Activated CD8-positive, alpha-beta memory T cell treated with anti-CD3 and anti-CD28 coated beads, Interleukin-2, amount 10 ng/mL, durations not matched to agents 7 days and 5 days (primary cell): ENCODE data around the gene TRIM31. TPM values are rescaled to one million over a fixed set of nuclear protein-coding genes. Genes with fewer than 3 reads are reported as not detected.
A peak's percentile ranks its signal among the peaks of the same experiment; 100 is the strongest.

Experiments used
- ATAC-seq: fragments of 150-1000 bp; cut with Tn5 transposase; one replicate; pipeline ENCODE4 v1.10.0; 2021; ENCODE audit warnings: moderate library complexity
- CTCF ChIA-PET: fragments of 350-600 bp; sonication (Branson Sonifier 250); formaldehyde crosslinking; loops from one replicate; lab custom pipeline; 2021; ENCODE audit warnings: antibody characterized with exemption; lab: Charles Lee
- DNase-seq: peaks from one replicate; pipeline ENCODE4 v3.0.0-alpha.2; 2020
- H3K27ac Mint-ChIP-seq: one replicate; pipeline ENCODE4 v1.8.0; 2021; ENCODE audit warnings: mild to moderate bottlenecking, mixed read lengths
- H3K27me3 Mint-ChIP-seq: one replicate; pipeline ENCODE4 v1.8.0; 2021; ENCODE audit warnings: mixed read lengths
- H3K36me3 Mint-ChIP-seq: one replicate; pipeline ENCODE4 v1.8.0; 2021; ENCODE audit warnings: mild to moderate bottlenecking, mixed read lengths
- H3K4me1 Mint-ChIP-seq: one replicate; pipeline ENCODE4 v1.8.0; 2021; ENCODE audit warnings: mixed read lengths
- H3K4me3 Mint-ChIP-seq: one replicate; pipeline ENCODE4 v1.8.0; 2021; ENCODE audit warnings: mild to moderate bottlenecking, moderate library complexity, mixed read lengths
- H3K9me3 Mint-ChIP-seq: one replicate; pipeline ENCODE4 v1.8.0; 2022; ENCODE audit warnings: low read depth, mixed read lengths
- total RNA-seq, 2 experiments: library from RNA; stranded (reverse); gene quantifications; one replicate each; pipeline ENCODE4 v1.2.3, GENCODE V29; 2021

TRIM31 gene
- total RNA-seq, 2 experiments from 2014 or later = not detected

GRCh38 chr6:30061858-30062458, 50.9 kb downstream of the TRIM31 start:
- peak overlapping the region; percentile 98 for H3K4me3 Mint-ChIP-seq
- no peaks in the 10 kb centered on the region for H3K27me3 Mint-ChIP-seq
- peaks cover 42% of the 10 kb centered on the region for H3K4me1 Mint-ChIP-seq

GRCh38 chr6:30061092-30061857, 51.6 kb downstream of the TRIM31 start, which contains the start of gene POLR1H:
POLR1H (plus strand) TSS chr6:30061265; CDS start chr6:30061525, 260 bp downstream.
- peak within 1 kb of the TSS; percentile 98 for H3K27ac Mint-ChIP-seq
- H3K27me3 Mint-ChIP-seq = no peaks in the 10 kb centered on the region
- H3K4me3 Mint-ChIP-seq = peak within 1 kb of the TSS; percentile 98
- peaks cover 27% of the 10 kb centered on the region for H3K36me3 Mint-ChIP-seq
- CTCF ChIA-PET = interaction anchor here (0.5 to 2.2 kb wide), 9 partner anchors 9 to 411 kb away, joined by 3 to 8 read pairs (median 5); no protein-coding TSS in a partner anchor
- DNase-seq (peak; percentile 94), ATAC-seq (peak; percentile 92)
- no peaks in the 10 kb centered on the region for H3K9me3 Mint-ChIP-seq
- peaks cover 41% of the 10 kb centered on the region for H3K4me1 Mint-ChIP-seq

More at GRCh38 chr6:30061858-30062458, 50.9 kb downstream of the TRIM31 start:
- CTCF ChIA-PET = interaction anchor here (1.1 to 1.6 kb wide), 3 partner anchors 9 to 391 kb away, joined by 3 to 5 read pairs (median 4); no protein-coding TSS in a partner anchor
- Mint-ChIP-seq H3K27ac (peak overlapping the region; percentile 98), H3K36me3 (peaks cover 27% of the 10 kb centered on the region), H3K9me3 (no peaks in the 10 kb centered on the region)
- DNase-seq = peak; percentile 82
- ATAC-seq = peak; percentile 54

DNA sequence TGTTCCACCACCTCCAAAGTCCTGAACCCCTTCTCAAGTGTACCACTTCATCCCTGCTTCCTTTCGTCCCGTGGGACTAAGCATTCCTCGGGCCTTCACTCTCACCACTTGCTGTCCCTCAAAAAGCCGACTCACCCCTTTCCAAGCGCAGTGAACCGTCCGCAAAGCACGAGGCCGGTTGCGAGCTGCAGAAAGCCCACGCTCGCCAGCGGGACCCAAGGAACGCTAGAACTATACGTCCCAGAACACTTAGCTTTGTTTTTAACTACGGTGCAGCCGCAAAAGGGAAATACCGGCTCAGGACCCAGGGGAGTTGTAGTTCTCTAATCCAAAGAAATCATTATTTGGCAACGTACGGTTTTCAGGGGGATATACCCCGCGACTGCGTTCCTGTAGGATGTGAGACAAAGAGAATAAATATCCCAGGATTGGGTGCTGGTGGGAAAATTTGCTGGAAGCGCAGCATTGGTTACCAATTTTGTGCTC, 52.2 kb downstream of the TRIM31 start:
- peaks cover 26% of the 10 kb centered on the region for H3K36me3 Mint-ChIP-seq
- H3K9me3 Mint-ChIP-seq = no peaks in the 10 kb centered on the region
- ATAC-seq (peak; percentile 9), DNase-seq (peak; percentile 53)
- CTCF ChIA-PET = interaction anchor here (0.5 to 2.2 kb wide), 9 partner anchors 10 to 410 kb away, joined by 3 to 8 read pairs (median 5); no protein-coding TSS in a partner anchor
- peak overlapping the region; percentile 98 for H3K27ac Mint-ChIP-seq
- no peaks in the 10 kb centered on the region for H3K27me3 Mint-ChIP-seq
- peaks cover 35% of the 10 kb centered on the region for H3K4me1 Mint-ChIP-seq
- H3K4me3 Mint-ChIP-seq = peak overlapping the region; percentile 98

DNA sequence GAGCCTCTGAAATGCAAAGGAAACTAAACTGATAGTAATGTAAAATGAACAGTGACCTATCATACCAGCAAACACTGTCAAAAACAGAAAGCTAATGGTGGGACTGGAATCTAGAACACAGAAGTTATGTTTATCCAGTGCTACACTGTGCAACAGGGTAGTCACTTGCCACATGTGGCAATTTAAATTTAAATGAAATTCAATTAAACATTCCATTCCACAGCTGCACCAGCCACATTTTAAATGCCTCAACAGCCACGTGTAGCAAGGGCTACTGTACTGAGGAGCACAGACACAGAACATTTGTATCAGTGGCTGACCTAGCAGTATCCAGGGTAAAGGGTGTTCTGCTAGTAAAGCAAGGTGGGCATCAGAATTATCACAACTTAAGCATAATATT, 57.4 kb downstream of the TRIM31 start:
- DNase-seq (no peak), ATAC-seq (no peak)
- no peaks in the 10 kb centered on the region for H3K27me3 Mint-ChIP-seq
- CTCF ChIA-PET = no interaction called here
- H3K4me1 Mint-ChIP-seq = peaks cover 10% of the 10 kb centered on the region
- no peak overlapping the region for H3K27ac Mint-ChIP-seq
- H3K36me3 Mint-ChIP-seq = peaks cover 2% of the 10 kb centered on the region
- H3K4me3 Mint-ChIP-seq = no peak overlapping the region
- no peaks in the 10 kb centered on the region for H3K9me3 Mint-ChIP-seq

GRCh38 chr6:30053682-30054081, 59.2 kb downstream of the TRIM31 start:
- Mint-ChIP-seq H3K4me1 (no peaks in the 10 kb centered on the region), H3K9me3 (no peaks in the 10 kb centered on the region), H3K4me3 (no peak overlapping the region), H3K36me3 (peaks cover 2% of the 10 kb centered on the region), H3K27ac (no peak overlapping the region), H3K27me3 (no peaks in the 10 kb centered on the region)
- no peak for ATAC-seq
- CTCF ChIA-PET = interaction anchor here (1.2 kb wide), 1 partner anchor 78 kb away, joined by 3 read pairs; no protein-coding TSS in a partner anchor
- DNase-seq = no peak

Other genes with a start within 250 kb of the TRIM31 start
- gene HLA-A, start 170.6 kb downstream of the TRIM31 start, total RNA-seq = 1,000 to 10,000 TPM; 1,622 to 2,021 TPM
- 10 to 100 TPM; 49.6 to 53.8 TPM for gene POLR1H, start 51.8 kb downstream of the TRIM31 start, total RNA-seq
- 10 to 100 TPM; 49.5 to 50.4 TPM for gene PPP1R11, start 45.9 kb downstream of the TRIM31 start, total RNA-seq
- gene RNF39, start 37.3 kb downstream of the TRIM31 start, total RNA-seq = not detected
- not detected for gene TRIM40, start 23.1 kb upstream of the TRIM31 start, total RNA-seq
- gene TRIM10, start 48.1 kb upstream of the TRIM31 start, total RNA-seq = not detected
- gene TRIM15, start 50.5 kb upstream of the TRIM31 start, total RNA-seq = not detected
- gene TRIM26, start 100.3 kb upstream of the TRIM31 start, total RNA-seq = 100 to 1,000 TPM; 112 to 115 TPM
- gene TRIM39, start 213.8 kb upstream of the TRIM31 start, total RNA-seq = 10 to 100 TPM; 13.6 to 16.4 TPM
- gene RPP21, start 232.1 kb upstream of the TRIM31 start, total RNA-seq = 10 to 100 TPM; 37.7 to 44.0 TPM